Large intestine (tissue), 3 donors: ENCODE results near the gene TTC39C. TPM values are rescaled to one million over a fixed set of nuclear protein-coding genes. Genes with fewer than 3 reads are reported as not detected.
"Not testable (repeated sequence)": the region's sequence is repeated elsewhere in the genome, so short reads cannot be mapped to it uniquely, and the experiment has no call there.

ENCODE experiments used
- DNase-seq, 2 donors: peaks; one replicate each; pipeline versions ENCODE4 v3.0.0 to v3.0.0-alpha.2; 2013
- H3K27ac ChIP-seq: one replicate; pipeline ENCODE4 v1.5.1; 2013; ENCODE audit warnings: low read length
- H3K27me3 ChIP-seq: 2 replicates; pipeline ENCODE4 v1.6.1; 2013; ENCODE audit warnings: low read length; ENCODE audit not compliant: control insufficient read depth, insufficient read depth
- H3K36me3 ChIP-seq: 2 replicates; pipeline ENCODE4 v1.6.1; 2013; ENCODE audit warnings: low read length; ENCODE audit not compliant: control insufficient read depth, insufficient read depth
- H3K4me1 ChIP-seq: one replicate; pipeline ENCODE4 v1.6.1; 2013; ENCODE audit warnings: low read length; ENCODE audit not compliant: control insufficient read depth, insufficient read depth
- H3K4me3 ChIP-seq: one replicate; pipeline ENCODE4 v1.5.1; 2013; ENCODE audit warnings: low read length
- H3K9me3 ChIP-seq: one replicate; pipeline ENCODE4 v1.6.1; 2013; ENCODE audit warnings: mild to moderate bottlenecking, low read depth, low read length, moderate library complexity; ENCODE audit not compliant: control insufficient read depth
- WGBS: methylation state at CpG from one replicate; pipeline ENCODE4 v1.1.5; 2013; ENCODE audit warnings: low lambda C conversion rate; ENCODE audit not compliant: insufficient coverage; 5-methylcytosine and 5-hydroxymethylcytosine counted together
- polyA plus RNA-seq: library from polyadenylated mRNA; unstranded; fragments of 120-200 nt; gene quantifications from one replicate; pipeline ENCODE4 v1.2.1, GENCODE V29; 2013

TTC39C gene
- polyA plus RNA-seq, 1 donor, result 11.2 TPM

- Histone ChIP-seq H3K4me1 (no peaks in the 10 kb centered on the region), H3K27me3 (no peaks in the 10 kb centered on the region), H3K36me3 (peaks cover 4% of the 10 kb centered on the region), H3K27ac (peak overlapping the region; percentile 62), H3K9me3 (no peaks in the 10 kb centered on the region), H3K4me3 (no peak overlapping the region)
- peak; percentile 46 to 64 for DNase-seq
- 57% methylated on average over 1 of the region's 2 CpGs for WGBS
Measured at GRCh38 chr18:24130494-24130893, 115.9 kb downstream of the TTC39C start.

DNA sequence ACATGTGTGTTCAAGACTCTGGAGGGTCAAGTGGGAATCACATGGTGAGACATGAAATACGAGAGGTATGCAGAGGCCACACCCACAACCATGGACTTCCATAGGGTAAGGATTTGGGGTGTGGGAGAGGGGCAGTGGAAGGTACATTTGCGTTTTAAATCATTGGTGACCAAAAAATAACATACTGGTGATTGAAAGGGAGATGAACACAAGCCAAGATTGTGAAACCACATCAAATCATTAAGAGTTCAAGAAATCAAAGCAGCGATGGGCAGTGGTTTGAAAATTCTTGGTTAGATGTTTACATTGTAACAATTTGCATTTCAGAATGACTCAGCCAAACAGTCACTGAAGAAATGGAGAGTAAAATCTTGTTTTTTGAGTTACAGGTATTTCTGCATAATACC is 122.4 kb downstream of the TTC39C start:
- H3K4me3 ChIP-seq, result no peak overlapping the region
- 67% methylated on average over 1 of the region's 3 CpGs for WGBS

GRCh38 chr18:24138409-24138788 is 123.8 kb downstream of the TTC39C start:
- WGBS, result 20% methylated on average over 1 of the region's 7 CpGs

More for the DNA sequence above, 122.4 kb downstream of the TTC39C start:
- Histone ChIP-seq H3K27me3 (peaks cover 3% of the 10 kb centered on the region), H3K4me1 (no peaks in the 10 kb centered on the region), H3K27ac (no peak overlapping the region), H3K9me3 (peaks cover 2% of the 10 kb centered on the region), H3K36me3 (peaks cover 4% of the 10 kb centered on the region)
- no peak for DNase-seq

DNA sequence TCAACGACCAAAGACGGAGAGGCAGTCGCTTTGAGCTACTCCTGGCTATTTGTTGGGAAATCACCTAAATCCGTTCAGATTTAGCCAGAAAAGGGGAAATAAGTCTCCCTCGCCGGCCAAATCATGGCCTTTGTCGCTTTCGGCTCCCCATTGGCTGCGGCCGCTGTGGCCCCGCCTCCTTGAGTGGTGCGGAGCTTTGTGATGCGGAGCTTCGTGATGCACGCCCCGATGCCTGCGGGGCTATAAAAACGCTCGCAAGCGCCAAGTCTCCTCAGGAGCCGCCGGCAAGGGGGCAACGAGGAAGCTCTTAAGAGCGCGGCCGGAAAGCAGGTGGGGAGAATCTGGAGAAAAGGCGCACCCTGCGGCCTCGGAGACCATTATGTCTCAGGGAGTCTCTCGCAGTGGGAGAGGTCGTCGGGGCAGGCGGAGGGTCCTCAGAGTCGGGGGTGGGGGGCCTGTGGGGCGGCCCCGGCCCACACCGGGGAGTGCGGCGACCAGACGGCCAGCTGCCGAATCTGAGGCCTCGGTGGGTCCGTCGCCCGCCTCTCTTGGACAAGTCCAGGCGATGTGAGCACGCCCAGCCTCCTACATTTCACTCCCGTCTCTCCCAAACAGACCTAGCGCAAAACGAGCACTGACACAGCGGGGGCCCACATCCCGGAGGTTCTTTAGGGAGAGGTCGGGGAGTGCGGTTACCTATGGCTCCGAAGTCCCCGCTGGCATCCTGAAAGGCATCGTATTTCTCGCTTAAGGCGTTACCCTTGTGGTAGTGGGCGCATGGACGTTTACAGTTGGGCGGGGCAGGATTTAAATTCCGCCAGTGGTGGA is 124.4 kb downstream of the TTC39C start, which contains the start of gene CABYR:
TSS of gene CABYR (plus strand) at position 274 of the 828 bp plus-strand sequence. CDS start 4,053 bp downstream, outside the sequence.
- Histone ChIP-seq H3K27ac (peak within 1 kb of the TSS; percentile 6), H3K9me3 (peaks cover 2% of the 10 kb centered on the region), H3K27me3 (peaks cover 3% of the 10 kb centered on the region), H3K4me1 (no peaks in the 10 kb centered on the region), H3K4me3 (peak within 1 kb of the TSS; percentile 56), H3K36me3 (no peaks in the 10 kb centered on the region)
- 10% methylated on average over 2 of the region's 63 CpGs for WGBS
- DNase-seq, result peak; percentile 69 to 75

More at GRCh38 chr18:24138409-24138788, 123.8 kb downstream of the TTC39C start:
- H3K4me3 ChIP-seq, result peak overlapping the region; percentile 56
- peak overlapping the region; percentile 6 for H3K27ac ChIP-seq
- no peaks in the 10 kb centered on the region for H3K4me1 ChIP-seq
- DNase-seq, result no peak
- H3K27me3 ChIP-seq, result peaks cover 3% of the 10 kb centered on the region
- peaks cover 2% of the 10 kb centered on the region for H3K9me3 ChIP-seq
- no peaks in the 10 kb centered on the region for H3K36me3 ChIP-seq

DNA sequence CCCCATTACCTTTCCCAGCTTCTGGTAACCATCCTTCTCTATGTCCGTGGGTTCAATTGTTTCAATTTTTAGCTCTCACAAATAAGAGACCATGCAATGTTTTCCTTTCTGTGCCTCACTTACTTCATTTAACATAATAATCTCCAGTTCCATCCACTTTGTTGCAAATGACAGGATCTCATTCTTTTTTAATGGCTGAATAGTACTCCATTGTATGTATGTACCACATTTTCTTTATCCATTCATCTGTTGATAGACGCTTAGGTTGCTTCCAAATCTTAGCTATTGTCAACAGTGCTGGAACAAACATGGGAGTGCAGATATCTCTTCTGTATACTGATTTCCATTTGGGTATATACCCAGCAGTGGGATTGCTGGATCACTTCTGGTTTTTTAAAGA is 126.1 kb downstream of the TTC39C start:
- DNase-seq, result no peak
- Histone ChIP-seq H3K4me1 (no peaks in the 10 kb centered on the region), H3K27ac (no peak overlapping the region), H3K4me3 (no peak overlapping the region), H3K36me3 (no peaks in the 10 kb centered on the region), H3K9me3 (peaks cover 2% of the 10 kb centered on the region), H3K27me3 (peaks cover 3% of the 10 kb centered on the region)
- no CpG with 5 or more reads among the region's 2 CpGs for whole genome bisulfite sequencing

DNA sequence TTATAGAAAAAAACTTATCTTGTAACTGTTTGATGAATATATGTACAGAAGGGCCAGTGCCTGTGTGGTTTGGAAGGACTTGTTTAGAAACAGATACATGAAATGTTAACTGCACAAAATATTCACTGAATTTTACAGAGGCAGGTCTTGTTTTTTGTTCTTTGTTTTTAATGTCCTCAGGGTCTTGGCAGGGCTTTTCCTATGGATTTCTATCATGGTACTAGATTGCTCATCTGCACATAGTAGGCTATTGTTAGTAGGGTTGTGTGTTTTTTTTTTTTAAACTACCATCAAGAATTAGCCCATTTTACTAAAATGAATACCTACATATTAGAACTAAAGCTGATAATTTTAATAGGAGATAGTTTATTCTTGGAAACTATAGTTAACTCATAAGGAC is 127.8 kb downstream of the TTC39C start:
- Histone ChIP-seq H3K27ac (no peak overlapping the region), H3K27me3 (peaks cover 3% of the 10 kb centered on the region), H3K36me3 (no peaks in the 10 kb centered on the region), H3K4me1 (no peaks in the 10 kb centered on the region), H3K4me3 (no peak overlapping the region), H3K9me3 (peaks cover 2% of the 10 kb centered on the region)
- no peak for DNase-seq

GRCh38 chr18:24149591-24149990 is 135.0 kb downstream of the TTC39C start:
- no CpG with 5 or more reads among the region's 28 CpGs for WGBS
- not testable (repeated sequence) for H3K4me3 ChIP-seq, H3K4me1 ChIP-seq, H3K27me3 ChIP-seq, DNase-seq, H3K36me3 ChIP-seq, H3K9me3 ChIP-seq, H3K27ac ChIP-seq

GRCh38 chr18:24153397-24153796 is 138.8 kb downstream of the TTC39C start:
- WGBS, result no CpG with 5 or more reads among the region's 3 CpGs
- H3K36me3 ChIP-seq, result peaks cover 20% of the 10 kb centered on the region
- no peaks in the 10 kb centered on the region for H3K27me3 ChIP-seq
- no peak for DNase-seq
- no peaks in the 10 kb centered on the region for H3K4me1 ChIP-seq
- no peaks in the 10 kb centered on the region for H3K9me3 ChIP-seq
- H3K4me3 ChIP-seq, result no peak overlapping the region
- no peak overlapping the region for H3K27ac ChIP-seq

DNA sequence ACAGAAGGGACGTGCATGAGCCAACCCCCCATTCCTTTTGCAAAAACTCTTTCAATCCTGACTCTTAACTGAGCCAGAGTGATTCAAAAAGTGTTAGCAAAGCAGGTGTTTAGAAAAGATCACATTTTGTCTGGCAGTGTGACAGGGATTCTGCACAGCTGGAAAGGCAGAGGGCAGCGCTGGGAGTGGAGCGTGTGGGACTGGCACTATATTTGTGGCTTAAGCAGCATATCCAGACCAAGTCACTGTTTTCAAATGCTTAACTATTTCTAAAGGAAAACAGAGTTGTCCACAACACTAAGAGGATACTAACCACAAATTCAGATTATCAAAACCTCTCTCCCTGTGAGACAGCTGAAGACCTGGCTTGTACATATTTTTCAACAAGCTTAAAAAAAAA is 143.3 kb downstream of the TTC39C start:
- H3K27ac ChIP-seq, result no peak overlapping the region
- no peak overlapping the region for H3K4me3 ChIP-seq
- 100% methylated on average over 1 of the region's 3 CpGs for WGBS
- no peaks in the 10 kb centered on the region for H3K27me3 ChIP-seq
- peaks cover 41% of the 10 kb centered on the region for H3K36me3 ChIP-seq
- DNase-seq, result no peak
- no peaks in the 10 kb centered on the region for H3K9me3 ChIP-seq
- H3K4me1 ChIP-seq, result no peaks in the 10 kb centered on the region

DNA sequence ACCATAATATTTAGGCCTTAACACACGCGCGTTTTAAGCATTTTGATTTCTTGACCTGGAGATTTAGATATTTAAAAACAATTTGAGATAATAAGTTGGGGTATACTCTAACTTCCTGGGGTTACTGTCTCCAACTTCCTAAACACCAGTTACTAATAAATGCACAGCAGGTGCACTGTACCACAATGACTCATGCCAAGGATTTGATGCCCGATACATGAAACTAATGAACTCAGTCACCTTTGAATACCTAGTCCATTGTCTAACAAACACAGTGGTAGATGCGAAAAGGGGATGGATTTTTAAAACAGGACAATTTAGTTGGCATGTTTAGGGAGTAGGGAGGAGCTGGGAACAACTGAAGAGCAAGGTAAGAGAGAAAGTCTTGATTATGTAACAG is 145.5 kb downstream of the TTC39C start:
- Histone ChIP-seq H3K27ac (no peak overlapping the region), H3K27me3 (no peaks in the 10 kb centered on the region), H3K9me3 (no peaks in the 10 kb centered on the region), H3K36me3 (peaks cover 51% of the 10 kb centered on the region), H3K4me1 (no peaks in the 10 kb centered on the region), H3K4me3 (no peak overlapping the region)
- no peak for DNase-seq
- WGBS, result 100% methylated on average over 2 of the region's 5 CpGs

DNA sequence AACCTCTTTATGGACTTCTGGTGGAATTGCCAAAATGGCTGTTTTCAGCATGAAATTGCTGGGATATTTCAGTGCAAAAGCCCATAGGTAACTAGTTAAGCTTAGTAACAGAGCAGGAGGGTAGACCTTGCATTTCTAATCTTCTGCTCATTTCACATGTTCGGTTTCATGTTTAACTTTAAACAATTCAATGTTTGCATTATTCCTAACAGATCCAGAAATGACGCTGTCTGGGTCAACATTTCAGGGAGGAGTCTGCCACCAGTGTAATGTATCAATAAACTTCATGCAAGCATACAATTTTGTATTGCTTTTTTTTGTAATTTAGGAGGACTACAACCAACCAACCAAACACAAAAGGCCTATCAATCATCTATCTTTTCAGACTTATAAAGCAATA is 146.8 kb downstream of the TTC39C start:
- Histone ChIP-seq H3K4me3 (no peak overlapping the region), H3K27me3 (no peaks in the 10 kb centered on the region), H3K27ac (no peak overlapping the region), H3K4me1 (no peaks in the 10 kb centered on the region), H3K9me3 (no peaks in the 10 kb centered on the region), H3K36me3 (peaks cover 47% of the 10 kb centered on the region)
- WGBS, result 42% methylated on average over 2 of the region's 2 CpGs
- no peak for DNase-seq
